ENCODE results near the gene SPACA4.
"Not testable (repeated sequence)": the region's sequence is repeated elsewhere in the genome, so short reads cannot be mapped to it uniquely, and the experiment has no call there.

Gene SPACA4, protein sequence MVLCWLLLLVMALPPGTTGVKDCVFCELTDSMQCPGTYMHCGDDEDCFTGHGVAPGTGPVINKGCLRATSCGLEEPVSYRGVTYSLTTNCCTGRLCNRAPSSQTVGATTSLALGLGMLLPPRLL

DNA sequence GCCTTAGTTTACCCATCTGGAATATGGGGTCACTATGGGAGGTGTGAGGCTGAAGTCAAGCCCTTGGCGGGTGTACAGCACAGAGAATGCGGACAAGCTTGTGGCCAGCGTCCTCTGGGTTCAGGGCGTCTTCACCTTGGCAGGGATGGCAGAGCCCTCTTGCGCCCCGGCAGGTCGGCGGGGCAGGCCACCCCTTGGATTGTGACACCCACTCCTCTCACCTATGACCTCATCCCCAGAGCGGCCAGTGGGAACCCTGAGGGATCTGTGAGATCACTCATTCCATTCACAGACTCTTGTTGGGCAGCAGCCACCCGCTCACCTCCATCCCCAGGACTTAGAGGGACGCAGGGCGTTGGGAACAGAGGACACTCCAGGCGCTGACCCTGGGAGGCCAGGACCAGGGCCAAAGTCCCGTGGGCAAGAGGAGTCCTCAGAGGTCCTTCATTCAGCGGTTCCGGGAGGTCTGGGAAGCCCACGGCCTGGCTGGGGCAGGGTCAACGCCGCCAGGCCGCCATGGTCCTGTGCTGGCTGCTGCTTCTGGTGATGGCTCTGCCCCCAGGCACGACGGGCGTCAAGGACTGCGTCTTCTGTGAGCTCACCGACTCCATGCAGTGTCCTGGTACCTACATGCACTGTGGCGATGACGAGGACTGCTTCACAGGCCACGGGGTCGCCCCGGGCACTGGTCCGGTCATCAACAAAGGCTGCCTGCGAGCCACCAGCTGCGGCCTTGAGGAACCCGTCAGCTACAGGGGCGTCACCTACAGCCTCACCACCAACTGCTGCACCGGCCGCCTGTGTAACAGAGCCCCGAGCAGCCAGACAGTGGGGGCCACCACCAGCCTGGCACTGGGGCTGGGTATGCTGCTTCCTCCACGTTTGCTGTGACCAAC is at the start of gene SPACA4:
SPACA4 (plus strand) TSS at position 280 of the 896 bp plus-strand sequence; CDS start at position 517, 237 bp downstream.
- DNase-seq (ENCODE audit: low read depth) = no peak

DNA sequence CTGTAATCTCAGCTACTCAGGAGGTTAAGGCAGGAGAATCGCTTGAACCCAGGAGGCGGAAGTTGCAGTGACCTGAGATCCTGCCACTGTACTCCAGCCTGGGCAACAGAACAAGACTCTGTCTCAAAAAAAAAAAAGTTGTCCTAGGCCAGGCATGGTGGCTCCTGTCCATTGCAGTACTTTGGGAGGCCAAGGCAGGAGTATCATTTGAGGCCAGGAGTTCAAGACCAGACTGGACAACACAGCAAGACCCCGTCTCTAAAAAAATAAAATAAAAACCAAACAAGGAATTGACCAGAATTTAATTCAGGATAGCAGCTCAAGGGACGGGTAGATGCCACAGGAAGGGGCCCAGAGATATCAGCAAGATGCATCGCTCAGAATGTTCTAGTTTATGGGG is 49.7 kb upstream of the SPACA4 start:
- DNase-seq (ENCODE audit: low read depth) = no peak

DNA sequence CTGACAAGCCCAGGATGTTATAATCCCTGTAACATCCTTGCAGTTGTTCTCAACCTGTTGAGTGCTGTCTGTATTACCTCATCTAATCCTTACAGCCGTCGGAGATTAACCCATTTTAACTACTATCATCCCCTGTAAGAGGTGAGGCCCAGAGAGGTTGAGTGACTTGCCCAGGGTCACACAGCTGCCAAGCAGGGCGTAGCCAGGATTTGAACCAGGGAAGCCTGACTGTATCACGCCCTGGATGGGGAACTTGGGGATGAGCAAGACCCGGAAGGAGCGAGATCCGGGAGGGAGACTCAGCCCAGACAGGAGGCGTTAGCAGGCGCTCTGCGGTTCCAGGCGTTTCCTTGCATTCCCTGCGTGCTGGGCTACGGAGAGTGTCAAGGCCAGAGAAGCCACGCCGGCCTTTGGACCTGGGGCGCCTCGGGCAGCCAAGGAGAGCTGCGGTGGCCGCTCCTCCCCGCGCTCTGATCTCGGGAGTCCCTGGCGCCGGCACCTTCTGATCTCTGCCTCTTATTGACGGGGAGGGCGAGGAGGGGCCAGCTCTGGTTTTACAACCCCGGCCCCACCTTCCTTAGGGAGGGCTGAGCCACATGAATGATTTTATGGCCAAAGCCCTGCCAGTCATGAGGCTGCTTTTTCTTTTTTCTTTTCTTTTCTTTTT is 48.4 kb upstream of the SPACA4 start:
- DNase-seq (ENCODE audit: low read depth) = peak; percentile 90

DNA sequence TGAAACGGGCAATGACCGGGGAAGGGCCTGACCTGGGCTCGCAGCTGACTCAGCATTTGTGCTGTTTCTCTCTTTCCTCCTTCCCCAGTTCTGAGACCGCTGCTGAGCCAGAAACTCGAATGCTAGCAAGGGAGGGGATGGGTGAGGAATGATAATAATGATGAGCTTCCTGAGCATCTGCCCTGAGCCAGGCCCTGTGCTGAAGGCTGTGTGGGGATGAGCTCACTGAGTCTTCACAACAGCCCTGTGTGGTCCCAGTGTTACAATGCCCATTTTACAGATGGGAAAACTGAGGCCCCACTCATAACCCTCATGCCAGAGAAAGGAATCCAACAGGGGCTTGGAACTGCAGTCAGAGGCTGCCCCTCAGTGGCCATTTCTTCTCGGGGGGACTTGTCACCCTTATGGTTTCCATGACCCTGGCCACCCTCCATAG is 46.4 kb upstream of the SPACA4 start:
- peak; percentile 26 for DNase-seq (ENCODE audit: low read depth)

DNA sequence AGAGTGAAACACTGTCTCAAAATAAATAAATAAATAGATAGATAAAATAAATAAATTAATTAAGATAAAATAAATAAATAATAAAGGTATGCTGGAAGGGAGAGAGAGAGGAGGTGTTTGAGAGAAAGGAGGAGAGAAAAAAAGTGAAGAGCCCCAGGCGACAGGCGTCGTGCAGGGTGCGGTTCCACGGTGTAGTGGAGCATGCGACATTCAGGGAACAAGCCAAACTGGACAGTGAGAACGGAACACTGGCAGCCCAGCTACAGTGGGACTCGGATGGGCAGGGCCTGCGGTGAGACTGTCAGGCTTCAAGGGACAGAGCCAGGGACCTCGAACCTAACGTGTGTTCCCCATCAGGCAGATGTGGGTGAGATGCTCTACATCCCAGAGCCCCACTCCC is 45.1 kb upstream of the SPACA4 start:
- DNase-seq (ENCODE audit: low read depth) = no peak

DNA sequence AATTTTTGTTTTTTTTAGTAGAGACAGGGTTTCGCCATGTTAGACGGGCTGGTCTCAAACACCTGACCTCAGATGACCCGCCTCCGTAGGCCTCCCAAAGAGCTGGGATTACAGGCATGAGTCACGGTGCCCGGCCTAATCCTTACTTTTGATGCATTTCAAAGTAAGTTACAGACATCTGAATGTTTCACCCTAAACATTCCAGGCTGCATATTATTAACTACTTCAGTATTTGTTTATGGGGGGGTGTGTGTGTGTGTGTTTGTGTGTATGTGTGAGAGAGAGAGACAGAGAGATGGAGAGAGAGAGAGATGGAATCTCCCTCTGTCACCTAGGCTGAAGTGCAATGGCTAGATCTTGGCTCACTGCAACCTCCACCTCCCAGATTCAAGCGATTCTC is 41.5 kb upstream of the SPACA4 start:
- peak; percentile 82 for DNase-seq (ENCODE audit: low read depth)

DNA sequence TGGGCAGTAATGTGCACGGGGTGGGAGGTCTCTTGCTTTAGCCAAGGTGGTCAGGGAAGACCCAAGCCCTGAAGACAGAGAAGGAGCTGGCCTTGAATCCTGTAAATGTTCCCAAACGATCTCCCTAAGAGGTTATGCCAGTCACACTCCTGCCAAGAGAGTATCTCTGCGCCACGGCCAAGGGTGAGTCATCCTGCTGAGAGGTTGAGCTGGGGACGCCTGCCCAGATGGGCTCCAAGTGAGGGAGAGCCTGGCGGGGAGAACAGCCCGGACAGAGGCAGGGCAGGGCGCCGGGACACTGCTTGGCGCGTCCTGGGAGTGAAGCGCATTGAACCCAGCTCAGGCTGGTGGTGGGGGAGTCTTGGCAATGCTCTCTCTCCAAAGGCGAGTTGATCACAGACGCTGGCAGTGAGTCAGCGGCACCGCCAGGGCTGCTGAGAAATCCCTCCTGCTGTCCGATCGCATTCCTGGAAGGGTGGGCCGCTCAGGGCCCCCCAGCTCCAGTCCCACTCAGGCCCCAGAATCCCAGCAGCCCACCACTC is 38.1 kb upstream of the SPACA4 start:
- DNase-seq (ENCODE audit: low read depth) = peak; percentile 93

DNA sequence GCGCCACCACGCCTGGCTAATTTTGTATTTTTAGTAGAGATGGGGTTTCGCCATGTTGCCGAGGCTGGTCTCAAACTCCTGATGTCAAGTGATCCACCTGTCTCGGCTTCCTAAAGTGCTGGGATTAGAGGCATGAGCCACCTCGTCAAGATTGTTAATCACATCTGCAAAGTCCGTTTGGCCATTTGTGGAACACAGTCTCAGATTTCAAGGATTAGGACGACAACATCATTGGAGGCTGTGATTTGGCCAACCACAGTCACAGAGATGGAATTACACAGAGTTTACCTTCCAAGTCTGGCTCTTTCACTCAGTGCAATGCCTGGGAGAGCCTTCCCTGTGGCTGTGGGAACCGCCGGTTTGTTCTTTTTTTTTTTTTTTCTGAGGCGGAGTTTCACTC is 36.7 kb upstream of the SPACA4 start:
- DNase-seq (ENCODE audit: low read depth) = no peak

DNA sequence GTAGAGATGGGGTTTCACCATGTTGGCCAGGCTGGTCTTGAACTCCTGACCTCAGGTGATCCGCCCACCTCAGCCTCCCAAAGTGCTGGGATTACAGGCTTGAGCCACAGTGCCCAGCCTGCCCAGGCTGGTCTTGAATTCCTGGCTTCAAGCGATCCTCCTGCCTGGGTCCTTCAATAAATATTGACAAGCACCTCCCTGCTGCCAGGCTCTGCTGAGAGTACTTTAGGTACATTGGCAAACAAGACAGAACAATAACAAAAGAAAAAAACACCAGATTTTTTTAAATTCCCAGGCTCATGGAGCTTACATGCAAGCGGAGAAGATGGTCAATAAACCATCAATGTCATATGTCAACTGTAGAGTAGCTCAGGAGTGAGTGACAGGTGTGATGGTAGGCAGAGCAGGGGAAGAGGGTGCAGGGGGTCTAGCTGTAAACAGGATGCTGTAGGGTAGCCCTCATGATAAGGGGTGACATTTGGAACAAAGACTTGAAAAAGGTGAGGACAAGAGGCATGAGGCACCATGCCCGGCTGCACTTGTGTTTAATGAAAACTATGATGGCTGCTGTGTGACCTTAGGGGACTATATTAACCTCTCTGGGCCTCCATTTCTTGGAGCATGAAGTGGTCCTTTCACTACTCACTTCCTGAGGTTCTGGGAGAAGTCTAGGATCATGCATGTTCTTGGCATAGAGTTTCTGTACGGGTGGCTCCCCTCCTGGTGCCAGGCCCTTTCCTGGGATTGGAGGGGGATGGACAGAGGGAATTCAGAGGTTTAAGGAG is 35.0 kb upstream of the SPACA4 start:
- DNase-seq (ENCODE audit: low read depth) = no peak

DNA sequence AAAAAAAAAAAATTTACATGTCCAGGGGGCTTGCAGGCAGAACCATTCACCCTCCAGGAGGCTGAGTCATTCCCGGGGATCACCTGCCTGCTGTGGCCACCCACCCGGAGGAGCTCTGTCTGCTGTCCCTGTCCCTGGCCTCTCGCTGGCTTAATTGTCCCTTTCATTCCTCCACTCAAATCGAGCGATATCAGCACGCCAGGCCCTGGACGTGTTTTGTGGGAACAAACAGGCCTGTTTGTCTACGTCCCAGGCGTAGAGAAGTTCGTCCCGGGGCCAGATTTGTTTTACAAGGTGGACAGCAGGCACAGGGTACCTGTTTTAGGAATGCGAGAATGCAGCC is 33.4 kb upstream of the SPACA4 start:
- DNase-seq (ENCODE audit: low read depth) = no peak

DNA sequence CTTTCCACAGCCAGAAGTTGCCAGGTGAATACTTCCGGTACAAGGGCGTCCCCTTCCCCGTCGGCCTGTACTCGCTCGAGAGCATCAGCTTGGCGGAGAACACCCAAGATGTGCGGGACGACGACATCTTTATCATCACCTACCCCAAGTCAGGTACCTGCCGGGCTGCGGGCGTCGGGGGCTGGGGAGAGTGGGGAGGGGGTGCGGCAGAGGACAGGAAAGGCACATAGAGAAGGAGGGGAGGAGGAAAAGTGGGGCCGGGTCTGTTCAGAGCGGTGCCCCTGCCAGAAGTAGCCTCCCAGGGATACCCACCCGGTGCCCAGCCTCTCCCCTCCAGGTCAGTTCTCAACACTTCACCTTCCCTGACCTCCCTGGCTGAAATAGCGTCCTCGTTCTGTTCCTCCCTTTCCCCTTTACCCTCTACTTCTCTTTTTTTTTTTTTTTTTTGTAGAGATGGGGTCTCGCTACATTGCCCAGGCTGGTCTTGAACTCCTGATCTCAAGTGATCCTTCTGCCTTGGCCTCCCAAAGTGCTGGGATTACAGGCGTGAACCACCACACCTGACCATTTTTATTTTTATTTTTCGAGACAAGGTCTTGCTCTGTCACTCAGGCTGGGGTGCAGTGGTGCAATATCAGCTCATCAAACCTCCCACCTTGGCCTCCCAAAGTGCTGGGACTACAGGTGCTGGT is 30.5 kb upstream of the SPACA4 start:
- no peak for DNase-seq (ENCODE audit: low read depth)

DNA sequence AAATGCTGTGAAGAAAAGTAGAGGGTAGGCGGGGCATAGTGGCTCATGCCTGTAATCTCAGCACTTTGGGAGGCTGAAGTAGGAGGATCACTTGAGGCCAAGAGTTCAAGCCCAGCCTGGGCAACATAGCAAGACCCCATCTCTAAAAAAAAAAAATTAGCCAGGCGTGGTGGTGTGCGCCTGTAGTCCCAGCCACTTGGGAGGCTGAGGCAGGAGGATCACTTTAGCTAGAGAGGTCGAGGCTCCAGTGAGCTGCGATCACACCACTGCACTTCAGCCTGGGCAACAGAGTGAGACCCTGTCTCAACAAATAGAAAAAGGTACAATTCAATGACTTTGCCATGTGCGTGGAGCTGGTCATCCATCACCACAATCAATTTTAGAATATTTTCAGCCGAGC is 28.6 kb upstream of the SPACA4 start:
- not testable (repeated sequence) for DNase-seq (ENCODE audit: low read depth)

DNA sequence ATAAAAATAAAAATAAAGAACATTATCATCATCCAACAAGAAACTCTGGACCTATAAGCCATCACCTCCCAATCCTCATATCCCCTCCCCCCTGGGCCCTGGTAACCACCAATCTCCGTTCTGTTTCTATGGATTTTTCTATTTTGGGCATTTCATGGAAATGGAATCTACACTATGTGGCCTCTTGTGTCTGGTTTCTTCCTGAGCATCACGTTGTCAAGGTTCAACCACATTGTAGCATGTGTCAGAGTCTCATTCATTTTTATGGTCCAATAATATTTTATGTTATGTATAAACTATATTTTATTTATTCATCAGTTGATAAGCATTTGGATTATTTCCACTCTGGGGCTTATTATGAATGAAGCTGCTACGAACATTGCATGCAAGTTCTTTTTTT is 27.7 kb upstream of the SPACA4 start:
- DNase-seq (ENCODE audit: low read depth) = no peak

DNA sequence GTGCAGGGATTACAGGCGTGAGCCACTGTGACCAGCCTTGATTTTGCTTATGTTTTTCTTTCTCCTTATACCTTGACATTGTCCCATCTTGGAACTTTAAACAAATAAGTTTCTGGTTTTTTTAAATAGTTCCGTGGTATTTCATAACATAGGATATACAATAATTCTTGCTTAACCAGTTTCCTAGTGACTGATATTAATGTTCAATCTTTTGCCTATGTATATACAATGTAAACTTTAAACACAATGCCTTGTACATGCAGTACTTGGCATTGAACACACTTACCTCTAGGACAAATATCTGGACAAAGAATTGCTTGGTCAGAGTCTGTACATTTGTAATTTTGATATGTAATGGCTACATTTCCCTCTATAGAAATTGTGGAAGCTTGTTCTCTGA is 24.4 kb upstream of the SPACA4 start:
- DNase-seq (ENCODE audit: low read depth) = no peak

DNA sequence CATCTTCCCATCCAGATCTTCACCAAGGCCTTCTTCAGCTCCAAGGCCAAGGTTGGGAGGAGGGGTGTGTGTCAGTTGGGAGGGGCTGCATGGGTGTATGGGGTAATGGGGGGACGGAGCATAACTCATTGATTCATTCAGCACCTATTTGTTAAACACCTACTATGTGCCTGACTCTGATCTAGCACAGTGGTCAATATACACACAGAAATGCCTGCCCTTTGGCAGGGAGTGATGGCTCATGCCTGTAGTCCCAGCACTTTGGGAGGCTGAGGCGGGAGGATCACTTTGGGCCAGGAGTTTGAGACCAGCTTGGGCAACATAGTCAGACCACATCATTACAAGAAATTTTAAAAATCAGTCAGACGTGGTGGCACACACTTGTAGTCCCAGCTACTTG is 19.2 kb upstream of the SPACA4 start:
- DNase-seq (ENCODE audit: low read depth) = no peak

DNA sequence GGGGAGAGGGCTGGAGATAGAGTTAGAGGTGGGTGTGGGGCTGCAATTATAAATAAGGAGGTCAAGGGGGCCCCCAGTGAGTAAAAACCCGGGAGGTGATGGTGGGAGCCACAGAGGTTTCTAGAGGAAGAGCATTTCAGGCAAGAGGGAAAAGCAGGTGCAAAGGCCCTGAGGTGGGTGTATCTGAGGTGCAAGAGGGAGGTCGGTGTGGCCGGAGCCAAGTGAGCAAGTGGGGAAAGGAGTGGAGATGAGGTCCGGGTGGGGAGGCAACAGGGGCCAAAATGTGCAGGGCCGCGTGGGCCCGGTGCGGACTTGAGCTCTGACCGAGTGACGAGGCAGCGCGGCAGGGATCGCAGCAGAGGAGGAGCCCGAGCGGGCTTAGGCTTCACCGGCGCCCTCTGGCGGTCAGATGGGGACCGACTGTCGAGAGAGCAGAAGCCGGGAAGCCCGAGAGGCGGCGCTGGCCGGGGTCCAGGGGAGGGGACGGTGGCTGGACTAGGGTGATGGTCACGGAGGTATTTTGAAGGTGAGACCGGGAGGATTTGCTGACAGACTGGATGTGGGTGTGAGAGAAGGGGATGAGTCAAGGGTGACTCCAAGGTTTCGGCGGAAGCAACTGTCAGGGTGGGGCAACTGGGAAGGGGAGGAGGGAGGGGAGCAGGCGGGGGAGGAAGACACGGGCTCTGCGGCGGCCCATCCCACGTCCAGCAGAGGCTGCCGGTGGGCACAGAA is 17.7 kb upstream of the SPACA4 start:
- peak; percentile 90 for DNase-seq (ENCODE audit: low read depth)

DNA sequence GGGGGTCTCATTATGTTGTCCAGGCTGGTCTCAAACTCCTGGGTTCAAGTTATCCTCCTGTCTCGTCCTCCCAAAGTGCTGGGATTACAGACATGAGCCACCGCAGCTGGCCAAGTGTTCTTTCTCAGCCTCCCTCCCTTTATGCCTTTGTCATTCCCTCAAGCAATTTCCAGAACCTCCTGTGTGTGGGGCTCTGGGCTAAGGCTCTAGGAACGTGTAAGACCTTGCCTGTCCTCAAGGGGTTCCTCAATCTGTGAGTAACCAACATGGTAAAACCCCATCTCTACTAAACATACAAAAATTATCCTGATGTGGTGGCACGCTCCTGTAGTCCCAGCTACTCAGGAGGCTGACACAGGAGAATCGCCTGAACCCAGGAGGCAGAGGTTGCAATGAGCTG is 15.5 kb upstream of the SPACA4 start:
- peak; percentile 58 for DNase-seq (ENCODE audit: low read depth)

DNA sequence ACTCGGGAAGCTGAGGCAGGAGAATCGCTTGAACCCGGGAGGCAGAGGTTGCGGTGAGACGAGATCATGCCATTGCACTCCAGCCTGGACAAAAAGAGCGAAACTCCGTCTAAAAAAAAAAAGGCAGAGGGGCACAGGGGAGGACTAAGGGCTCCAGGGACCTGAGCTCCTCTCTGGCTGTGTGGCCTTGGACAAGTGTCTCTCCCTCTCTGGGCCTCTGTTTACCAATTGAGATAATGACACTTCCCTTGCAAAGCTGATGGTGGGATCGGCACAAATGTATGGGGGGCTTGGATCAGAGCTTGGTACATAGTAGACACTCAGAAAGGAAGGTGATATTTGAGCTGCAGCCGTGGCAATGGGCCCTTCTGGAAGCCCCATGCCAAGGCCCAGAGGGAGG is 11.4 kb upstream of the SPACA4 start:
- no peak for DNase-seq (ENCODE audit: low read depth)

DNA sequence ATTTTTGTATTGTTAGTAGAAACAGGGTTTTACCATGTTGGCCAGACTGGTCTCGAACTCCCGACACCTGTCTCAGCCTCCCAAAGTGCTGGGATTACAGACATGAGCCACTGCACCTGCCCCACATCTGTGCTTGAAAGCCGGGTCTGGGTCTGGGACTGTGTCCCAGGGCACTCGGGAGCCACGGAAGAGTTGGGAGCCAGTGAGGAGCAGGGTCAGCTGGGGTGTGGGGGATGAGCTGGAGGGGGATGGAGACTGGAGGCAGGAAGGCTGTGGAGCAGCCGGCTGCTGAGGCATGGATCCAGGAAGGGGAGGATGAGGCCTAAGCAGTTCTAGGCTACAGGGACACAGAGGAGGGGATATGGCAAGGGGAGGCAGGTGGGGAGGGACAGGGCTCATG is 10.7 kb upstream of the SPACA4 start:
- DNase-seq (ENCODE audit: low read depth) = no peak

DNA sequence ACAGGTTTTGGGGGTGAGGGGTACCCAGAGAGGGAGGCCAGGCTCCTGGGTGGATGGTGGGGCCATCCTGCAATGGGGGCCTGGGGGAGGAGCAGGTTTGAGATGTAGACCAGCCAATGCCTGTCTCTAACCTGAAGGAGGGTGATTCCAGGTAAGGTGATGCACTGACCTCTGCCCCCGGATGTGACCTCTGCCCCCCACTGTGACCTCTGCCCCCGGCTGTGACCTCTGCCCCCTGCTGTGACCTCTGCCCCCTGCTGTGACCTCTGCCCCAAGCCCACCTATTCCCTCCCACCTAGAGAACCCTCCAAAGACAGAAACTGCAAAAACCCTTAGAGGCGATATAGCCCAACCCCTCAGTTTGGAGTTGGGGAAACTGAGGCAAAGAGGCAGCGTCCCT is 10.3 kb upstream of the SPACA4 start:
- DNase-seq (ENCODE audit: low read depth) = no peak
